OCI-LY1 (cell line): ENCODE measurements around the gene MAST4.

Experiments used
- H2AFZ ChIP-seq: fragments of 200-600 bp; sonication (generic), shearing (Covaris generic); 2 replicates; pipeline ENCODE4 v1.6.0; 2014; ENCODE audit warnings: antibody characterized with exemption, mild to moderate bottlenecking, low read length
- H3F3A ChIP-seq: fragments of 200-600 bp; sonication (generic), shearing (Covaris generic); 2 replicates; pipeline ENCODE4 v1.6.0; 2014; ENCODE audit warnings: mild to moderate bottlenecking, antibody characterized with exemption, low read length, moderate library complexity; ENCODE audit not compliant: insufficient read depth
- H3K27ac ChIP-seq: fragments of 200-600 bp; sonication (generic); 2 replicates; pipeline ENCODE4 v1.5.1; 2014; ENCODE audit warnings: low read length, mixed run types, mild to moderate bottlenecking, low read depth; ENCODE audit not compliant: poor library complexity, severe bottlenecking
- H3K27me3 ChIP-seq: fragments of 200-600 bp; sonication (generic); 2 replicates; pipeline ENCODE4 v1.6.0; 2014; ENCODE audit warnings: antibody characterized with exemption, mild to moderate bottlenecking, low read length, moderate library complexity; ENCODE audit not compliant: insufficient read depth
- H3K36me3 ChIP-seq: fragments of 200-600 bp; sonication (generic); 2 replicates; pipeline ENCODE4 v1.6.1; 2014; ENCODE audit warnings: mild to moderate bottlenecking, antibody characterized with exemption, low read length, moderate library complexity, mixed read lengths; ENCODE audit not compliant: insufficient read depth
- H3K4me1 ChIP-seq: fragments of 200-600 bp; sonication (generic); 2 replicates; pipeline ENCODE4 v1.5.1; 2014; ENCODE audit warnings: mild to moderate bottlenecking, low read length, moderate library complexity; ENCODE audit not compliant: insufficient read depth, severe bottlenecking
- H3K4me2 ChIP-seq: fragments of 200-600 bp; sonication (generic), shearing (Covaris generic); 2 replicates; pipeline ENCODE4 v1.6.1; 2014; ENCODE audit warnings: low read length
- H3K4me3 ChIP-seq: fragments of 200-600 bp; sonication (generic); 2 replicates; pipeline ENCODE4 v1.5.1; 2014; ENCODE audit warnings: low read length, low read depth, mild to moderate bottlenecking, mixed read lengths; ENCODE audit not compliant: poor library complexity, severe bottlenecking
- H3K79me2 ChIP-seq: fragments of 200-600 bp; shearing (Covaris generic); 2 replicates; pipeline ENCODE4 v1.6.1; 2016; ENCODE audit warnings: mixed run types, low read length, mixed read lengths; ENCODE audit not compliant: insufficient read depth
- H3K9ac ChIP-seq: fragments of 200-600 bp; sonication (generic), shearing (Covaris generic); 2 replicates; pipeline ENCODE4 v1.6.1; 2014; ENCODE audit warnings: mild to moderate bottlenecking, low read length, mixed read lengths
- H3K9me2 ChIP-seq: fragments of 200-600 bp; sonication (generic), shearing (Covaris generic); 2 replicates; pipeline ENCODE4 v1.6.1; 2014; ENCODE audit warnings: low read depth, mild to moderate bottlenecking, low read length, mixed read lengths
- H3K9me3 ChIP-seq: fragments of 200-600 bp; shearing (Covaris generic); 2 replicates; pipeline ENCODE4 v1.6.1; 2014; ENCODE audit warnings: low read length, mixed read lengths
- H4K20me1 ChIP-seq: fragments of 200-600 bp; sonication (generic), shearing (Covaris generic); 2 replicates; pipeline ENCODE4 v1.6.0; 2016; ENCODE audit warnings: mild to moderate bottlenecking, low read length; ENCODE audit not compliant: insufficient read depth
- CTCF ChIP-seq: fragments of 200-600 bp; sonication (generic), shearing (Covaris generic); IDR thresholded peaks from 2 replicates; pipeline ENCODE4 v1.5.1; 2017; ENCODE audit warnings: mild to moderate bottlenecking, antibody characterized with exemption, low read length, moderate library complexity, mixed read lengths
- EZH2 ChIP-seq: fragments of 200-600 bp; sonication (generic), shearing (Covaris generic); IDR thresholded peaks from 2 replicates; pipeline ENCODE4 v1.8.0; 2017; ENCODE audit warnings: borderline replicate concordance, mixed run types, mild to moderate bottlenecking, antibody characterized with exemption, low read length, moderate library complexity, mixed read lengths

The MAST4 gene

GRCh38 chr5:66909364-66909763, 313.2 kb downstream of the MAST4 start:
- no peak overlapping the region for H3K4me2 ChIP-seq
- H3K4me1 ChIP-seq, result no peaks in the 10 kb centered on the region
- H2AFZ ChIP-seq, result no peak overlapping the region
- H3K27ac ChIP-seq, result no peak overlapping the region
- H3K27me3 ChIP-seq, result no peaks in the 10 kb centered on the region
- H3K4me3 ChIP-seq, result no peak overlapping the region
- H3K36me3 ChIP-seq, result no peaks in the 10 kb centered on the region
- no peaks in the 10 kb centered on the region for H3F3A ChIP-seq
- no peaks in the 10 kb centered on the region for H4K20me1 ChIP-seq
- no peaks in the 10 kb centered on the region for H3K9me2 ChIP-seq
- no peaks in the 10 kb centered on the region for H3K9me3 ChIP-seq
- no peak overlapping the region for H3K9ac ChIP-seq
- no peak for TF ChIP-seq EZH2
- TF ChIP-seq CTCF, result no peak
- no peaks in the 10 kb centered on the region for H3K79me2 ChIP-seq

GRCh38 chr5:66912787-66913186, 316.6 kb downstream of the MAST4 start:
- TF ChIP-seq EZH2 (no peak), CTCF (no peak)
- Histone ChIP-seq H2AFZ (no peak overlapping the region), H3K9me3 (no peaks in the 10 kb centered on the region), H3K27ac (no peak overlapping the region), H3K4me3 (no peak overlapping the region), H3K27me3 (no peaks in the 10 kb centered on the region), H3K4me2 (no peak overlapping the region), H3F3A (no peaks in the 10 kb centered on the region; the same call in 1 of the 2 replicates), H3K36me3 (no peaks in the 10 kb centered on the region), H3K9me2 (no peaks in the 10 kb centered on the region), H3K9ac (no peak overlapping the region), H4K20me1 (no peaks in the 10 kb centered on the region), H3K79me2 (no peaks in the 10 kb centered on the region), H3K4me1 (no peaks in the 10 kb centered on the region)

GRCh38 chr5:66915531-66915930, 319.3 kb downstream of the MAST4 start:
- H3K9me3 ChIP-seq, result no peaks in the 10 kb centered on the region
- H3F3A ChIP-seq, result no peaks in the 10 kb centered on the region; the same call in 1 of the 2 replicates
- H3K36me3 ChIP-seq, result no peaks in the 10 kb centered on the region
- no peak overlapping the region for H2AFZ ChIP-seq
- H3K4me1 ChIP-seq, result no peaks in the 10 kb centered on the region
- H4K20me1 ChIP-seq, result no peaks in the 10 kb centered on the region
- no peaks in the 10 kb centered on the region for H3K9me2 ChIP-seq
- no peaks in the 10 kb centered on the region for H3K79me2 ChIP-seq
- TF ChIP-seq CTCF (no peak), EZH2 (no peak)
- no peaks in the 10 kb centered on the region for H3K27me3 ChIP-seq
- H3K9ac ChIP-seq, result no peak overlapping the region
- no peak overlapping the region for H3K27ac ChIP-seq
- no peak overlapping the region for H3K4me3 ChIP-seq
- no peak overlapping the region for H3K4me2 ChIP-seq
